ENCODE results near the gene ABCC5.

ABCC5 gene

GRCh38 chr3:183918178-183918577 lies 99.5 kb downstream of the ABCC5 start:
- DNase-seq = no peak

GRCh38 chr3:183917776-183918175 lies 99.9 kb downstream of the ABCC5 start:
- DNase-seq = no peak

GRCh38 chr3:183914856-183915255 lies 102.8 kb downstream of the ABCC5 start:
- DNase-seq = no peak

GRCh38 chr3:183913580-183913920 lies 104.1 kb downstream of the ABCC5 start:
- no peak for DNase-seq

- DNase-seq = no peak
Measured at GRCh38 chr3:183912895-183913579, 104.6 kb downstream of the ABCC5 start.

GRCh38 chr3:183911763-183912506 lies 105.7 kb downstream of the ABCC5 start:
- no peak for DNase-seq

GRCh38 chr3:183911087-183911486 lies 106.6 kb downstream of the ABCC5 start:
- DNase-seq = no peak

- no peak for DNase-seq
Measured at GRCh38 chr3:183909030-183909600, 108.6 kb downstream of the ABCC5 start.

- DNase-seq = no peak
Measured at GRCh38 chr3:183907911-183908331, 109.8 kb downstream of the ABCC5 start.

GRCh38 chr3:183907176-183907575 lies 110.5 kb downstream of the ABCC5 start:
- no peak for DNase-seq

- no peak for DNase-seq
Measured at GRCh38 chr3:183906234-183906921, 111.3 kb downstream of the ABCC5 start.

- DNase-seq = no peak
Measured at GRCh38 chr3:183904833-183905780, 112.6 kb downstream of the ABCC5 start.

- no peak for DNase-seq
Measured at GRCh38 chr3:183898028-183898431, 119.7 kb downstream of the ABCC5 start.

- DNase-seq = no peak
Measured at GRCh38 chr3:183897606-183898005, 120.1 kb downstream of the ABCC5 start.

GRCh38 chr3:183896610-183897009 lies 121.1 kb downstream of the ABCC5 start:
- no peak for DNase-seq

GRCh38 chr3:183896184-183896583 lies 121.5 kb downstream of the ABCC5 start:
- no peak for DNase-seq

- DNase-seq = no peak
Measured at GRCh38 chr3:183895774-183896173, 121.9 kb downstream of the ABCC5 start.

GRCh38 chr3:183895296-183895695 lies 122.4 kb downstream of the ABCC5 start:
- DNase-seq = peak; percentile 62

GRCh38 chr3:183892610-183893214 lies 125.0 kb downstream of the ABCC5 start:
- DNase-seq = no peak

GRCh38 chr3:183885766-183886165 lies 131.9 kb downstream of the ABCC5 start:
- no peak for DNase-seq

- DNase-seq = peak; percentile 88
Measured at GRCh38 chr3:183884427-183885296, 133.0 kb downstream of the ABCC5 start, which contains the start of gene PARL. TSS of gene PARL (minus strand) at chr3:183884880. CDS start at chr3:183884846, 34 bp downstream.

Data from fibroblast of upper back skin (primary cell).